Stomach (tissue), 4 donors: ENCODE results near the gene KLRG1.

ENCODE experiments used
- EP300 ChIP-seq: sonication (generic); formaldehyde crosslinking; IDR thresholded peaks from one replicate; pipeline ENCODE4 v1.6.1; 2017; ENCODE audit warnings: antibody characterized with exemption
- TF ChIP-seq, protein P1 (sequence below), 7 experiments: fragments of 450-650 bp in 4 of 7; fragments of 200-600 bp in 3 of 7; sonication (generic) in 3 of 7; IDR thresholded peaks; one replicate each; pipeline ENCODE4 v1.5.1; 2016 to 2019; ENCODE audit warnings: antibody characterized with exemption in 7 of 7, control low read depth in 2 of 7, mild to moderate bottlenecking in 1 of 7

DNA sequence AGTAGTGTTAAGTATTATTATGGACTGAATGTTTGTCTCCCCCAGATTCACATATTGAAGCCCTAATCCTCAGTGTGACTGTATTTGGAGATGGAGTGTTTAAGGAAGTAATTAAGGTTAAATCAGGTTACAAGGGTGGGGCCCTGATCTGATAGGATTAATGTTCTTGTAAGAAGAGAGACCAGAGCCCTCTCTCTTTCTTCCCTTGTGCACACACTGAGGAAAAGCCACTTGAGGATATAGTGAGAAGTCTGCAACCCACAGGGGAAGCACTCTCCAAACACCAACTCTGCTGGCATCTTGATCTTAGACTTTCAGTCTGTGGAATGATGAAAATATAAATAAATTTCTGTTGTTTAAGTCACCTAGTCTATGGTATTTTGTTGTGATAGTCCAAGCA is 2.2 kb upstream of the KLRG1 start:
- TF ChIP-seq, protein P1, sequence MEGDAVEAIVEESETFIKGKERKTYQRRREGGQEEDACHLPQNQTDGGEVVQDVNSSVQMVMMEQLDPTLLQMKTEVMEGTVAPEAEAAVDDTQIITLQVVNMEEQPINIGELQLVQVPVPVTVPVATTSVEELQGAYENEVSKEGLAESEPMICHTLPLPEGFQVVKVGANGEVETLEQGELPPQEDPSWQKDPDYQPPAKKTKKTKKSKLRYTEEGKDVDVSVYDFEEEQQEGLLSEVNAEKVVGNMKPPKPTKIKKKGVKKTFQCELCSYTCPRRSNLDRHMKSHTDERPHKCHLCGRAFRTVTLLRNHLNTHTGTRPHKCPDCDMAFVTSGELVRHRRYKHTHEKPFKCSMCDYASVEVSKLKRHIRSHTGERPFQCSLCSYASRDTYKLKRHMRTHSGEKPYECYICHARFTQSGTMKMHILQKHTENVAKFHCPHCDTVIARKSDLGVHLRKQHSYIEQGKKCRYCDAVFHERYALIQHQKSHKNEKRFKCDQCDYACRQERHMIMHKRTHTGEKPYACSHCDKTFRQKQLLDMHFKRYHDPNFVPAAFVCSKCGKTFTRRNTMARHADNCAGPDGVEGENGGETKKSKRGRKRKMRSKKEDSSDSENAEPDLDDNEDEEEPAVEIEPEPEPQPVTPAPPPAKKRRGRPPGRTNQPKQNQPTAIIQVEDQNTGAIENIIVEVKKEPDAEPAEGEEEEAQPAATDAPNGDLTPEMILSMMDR (IDR thresholded peaks at IDR 0.05), result no peak
- TF ChIP-seq EP300, result no peak
